ENCODE results near the gene HAPLN1. TPM values are rescaled to one million over a fixed set of nuclear protein-coding genes. Genes with fewer than 3 reads are reported as not detected.

Gene HAPLN1
- total and polyA plus RNA-seq, 2 of the 8 experiments (the other 6 are each of a cell fraction or from before 2014, with no cell fraction given): 0.56 to 2.1 TPM

DNA sequence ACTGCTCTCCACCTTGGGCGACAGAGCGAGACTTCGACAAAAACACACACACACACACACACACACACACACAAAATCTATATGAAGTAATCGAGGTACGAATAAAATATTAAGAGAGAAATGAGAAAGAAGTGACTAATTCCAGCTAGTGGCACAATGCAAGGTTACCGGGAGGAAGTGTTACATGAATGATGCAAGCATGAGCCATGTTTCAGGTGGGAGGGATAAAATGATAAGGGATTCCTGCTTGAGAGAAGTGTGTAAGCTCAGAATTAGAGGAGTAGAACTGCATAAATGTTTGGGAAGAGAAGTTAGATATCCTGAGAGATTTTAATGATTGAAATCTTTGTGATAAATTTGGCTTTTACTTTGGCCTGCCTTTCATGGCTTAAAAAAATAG lies 18.8 kb downstream of the HAPLN1 start:
- POLR2A ChIA-PET (ENCODE audit: partially characterized antibody): no interaction called here
- 95% methylated on average over 6 of the region's 6 CpGs; no CpG with 5 or more reads in 1 of the 2 experiments for WGBS, 2 experiments (ENCODE audit: extremely low coverage in 1 of 2, insufficient coverage in 1 of 2, insufficient read length in 1 of 2, insufficient replicate concordance in 2 of 2, low coverage in 1 of 2, low lambda C conversion rate in 2 of 2, missing lambda C conversion rate in 1 of 2)
- H2AFZ ChIP-seq (ENCODE audit: low read length): no peak overlapping the region
- no peak for TF ChIP-seq SIRT6 (IDR thresholded peaks at IDR 0.05; ENCODE audit: low read length)
- no peak for TF ChIP-seq BCL11A (IDR thresholded peaks at IDR 0.05; ENCODE audit: low read depth in 2 of 2, low read length in 2 of 2)
- TF ChIP-seq, protein P1, sequence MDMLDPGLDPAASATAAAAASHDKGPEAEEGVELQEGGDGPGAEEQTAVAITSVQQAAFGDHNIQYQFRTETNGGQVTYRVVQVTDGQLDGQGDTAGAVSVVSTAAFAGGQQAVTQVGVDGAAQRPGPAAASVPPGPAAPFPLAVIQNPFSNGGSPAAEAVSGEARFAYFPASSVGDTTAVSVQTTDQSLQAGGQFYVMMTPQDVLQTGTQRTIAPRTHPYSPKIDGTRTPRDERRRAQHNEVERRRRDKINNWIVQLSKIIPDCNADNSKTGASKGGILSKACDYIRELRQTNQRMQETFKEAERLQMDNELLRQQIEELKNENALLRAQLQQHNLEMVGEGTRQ (IDR thresholded peaks at IDR 0.05; ENCODE audit: low read length): no peak
- TF ChIP-seq, protein P2, sequence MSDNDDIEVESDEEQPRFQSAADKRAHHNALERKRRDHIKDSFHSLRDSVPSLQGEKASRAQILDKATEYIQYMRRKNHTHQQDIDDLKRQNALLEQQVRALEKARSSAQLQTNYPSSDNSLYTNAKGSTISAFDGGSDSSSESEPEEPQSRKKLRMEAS (IDR thresholded peaks at IDR 0.05): no peak
- no peak for TF ChIP-seq HDAC2 (IDR thresholded peaks at IDR 0.05; ENCODE audit: borderline replicate concordance in 1 of 2, low read depth in 2 of 2, low read length in 2 of 2)
- no peak for TF ChIP-seq JUN (IDR thresholded peaks at IDR 0.05; ENCODE audit: low read depth, low read length)
- TF ChIP-seq TCF12 (IDR thresholded peaks at IDR 0.05; ENCODE audit: low read depth, low read length): no peak
- TF ChIP-seq CHD2 (IDR thresholded peaks at IDR 0.05; ENCODE audit: low read length): no peak
- no peak for TF ChIP-seq SIX5 (IDR thresholded peaks at IDR 0.05; ENCODE audit: low read depth, low read length)
- TF ChIP-seq SP4 (IDR thresholded peaks at IDR 0.05; ENCODE audit: low read length): no peak
- no peak for TF ChIP-seq KDM4A (IDR thresholded peaks at IDR 0.05; ENCODE audit: low read depth, low read length, severe bottlenecking)
- TF ChIP-seq KDM5A (IDR thresholded peaks at IDR 0.05; ENCODE audit: low read length): no peak
- TF ChIP-seq NANOG (IDR thresholded peaks at IDR 0.05; ENCODE audit: insufficient read depth, low read depth, low read length, poor library complexity, severe bottlenecking): no peak
- TF ChIP-seq MAFK (IDR thresholded peaks at IDR 0.05; ENCODE audit: low read depth, low read length): no peak

More for the DNA sequence above, 18.8 kb downstream of the HAPLN1 start:
- Histone ChIP-seq H3K56ac (replicated peaks; ENCODE audit: insufficient read length, low read depth, low read length) (no peak overlapping the region), H3K79me1 (ENCODE audit: low read depth, low read length) (no peaks in the 10 kb centered on the region), H3K4me3 (ENCODE audit: extremely low read depth in 1 of 4, insufficient read depth in 2 of 4, low read depth in 3 of 4, low read length in 4 of 4) (no peak overlapping the region), H2BK20ac (ENCODE audit: low read length) (no peak overlapping the region), H3K14ac (ENCODE audit: insufficient read length) (no peak overlapping the region), H4K8ac (ENCODE audit: extremely low read depth, insufficient read depth, low read length) (no peak overlapping the region), H2AK5ac (ENCODE audit: low read depth, low read length) (no peak overlapping the region), H3K23ac (ENCODE audit: insufficient read length) (no peak overlapping the region), H4K91ac (replicated peaks; ENCODE audit: insufficient read length, low read length) (no peak overlapping the region), H2BK15ac (ENCODE audit: low read length) (no peak overlapping the region), H3K9ac (replicated peaks in 1 of 4; ENCODE audit: extremely low read depth in 1 of 4, low read depth in 3 of 4, low read length in 3 of 4) (no peak overlapping the region), H3K9me3 (ENCODE audit: insufficient read depth in 2 of 2, low read depth in 1 of 2, low read length in 1 of 2) (peaks cover 0 to 3% of the 10 kb centered on the region in 2 experiments; a peak in 2 of 4 replicates), H3K4me1 (replicated peaks in 1 of 4; ENCODE audit: control insufficient read depth in 3 of 4, insufficient read depth in 4 of 4, low read length in 3 of 4) (no peaks in the 10 kb centered on the region), H3K4me2 (ENCODE audit: insufficient read depth in 1 of 2, low read depth in 2 of 2, low read length in 2 of 2) (no peak overlapping the region), H2BK12ac (ENCODE audit: low read depth, low read length) (no peak overlapping the region), H2BK120ac (replicated peaks; ENCODE audit: low read depth, low read length) (no peak overlapping the region), H3K18ac (ENCODE audit: extremely low read depth, low read length) (no peak overlapping the region), H3K23me2 (ENCODE audit: low read depth, low read length) (no peaks in the 10 kb centered on the region), H2BK5ac (ENCODE audit: low read depth, low read length) (no peak overlapping the region), H3K36me3 (ENCODE audit: control insufficient read depth in 2 of 4, insufficient read depth in 4 of 4, low read length in 3 of 4) (no peaks in the 10 kb centered on the region), H3K79me2 (ENCODE audit: control insufficient read depth in 1 of 2, insufficient read depth in 2 of 2, low read length in 2 of 2) (no peaks in the 10 kb centered on the region), H3K27ac (ENCODE audit: low read depth, low read length) (no peak overlapping the region), H4K5ac (ENCODE audit: insufficient read length, low read depth, low read length) (no peak overlapping the region), H4K20me1 (replicated peaks in 1 of 2; ENCODE audit: control insufficient read depth in 1 of 2, insufficient read depth in 2 of 2, low read length in 2 of 2) (no peaks in the 10 kb centered on the region), H3K4ac (replicated peaks; ENCODE audit: insufficient read length, low read depth, low read length) (no peak overlapping the region), H3K27me3 (replicated peaks in 1 of 4; ENCODE audit: control insufficient read depth in 3 of 4, extremely low read depth in 1 of 4, insufficient read depth in 3 of 4, low read length in 3 of 4) (no peaks in the 10 kb centered on the region)
- FAIRE-seq (no peak), DNase-seq (ENCODE audit: low read depth in 1 of 2, low spot score in 2 of 2) (no peak)
- CTCF ChIA-PET (ENCODE audit: partially characterized antibody): interaction anchor here (1.1 to 2.6 kb wide), 3 partner anchors 11 to 16 kb away, joined by 3 to 17 read pairs (median 4); no protein-coding TSS in a partner anchor
